CD4-positive, alpha-beta T cell (primary cell): ENCODE results near the gene SLC16A12. TPM values are rescaled to one million over a fixed set of nuclear protein-coding genes. Genes with fewer than 3 reads are reported as not detected.

Experiments
- ATAC-seq: fragments of 200-7000 bp; cut with Tn5 transposase; one replicate; pipeline ENCODE4 v1.10.0; 2022; ENCODE audit warnings: mild to moderate bottlenecking; ENCODE audit not compliant: poor library complexity
- CTCF ChIA-PET: fragments of 350-600 bp; sonication (Branson Sonifier 250); formaldehyde crosslinking; loops from one replicate; lab custom pipeline; 2021; ENCODE audit warnings: antibody characterized with exemption, inconsistent platforms; lab: Charles Lee
- POLR2A ChIA-PET: fragments of 350-600 bp; sonication (Branson Sonifier 250); formaldehyde crosslinking; loops from one replicate; lab custom pipeline; 2021; ENCODE audit warnings: antibody characterized with exemption, inconsistent platforms; lab: Charles Lee
- DNase-seq, 14 experiments: peaks; one replicate each; pipeline ENCODE4 v3.0.0-alpha.2; 2013 to 2020; ENCODE audit warnings: mixed read lengths in 2 of 14
- H3K27ac ChIP-seq, 2 donors: one replicate each; pipeline versions ENCODE4 v1.5.1 to v1.7.0; 2013; ENCODE audit warnings: low read length in 2 of 2, low read depth in 1 of 2, mild to moderate bottlenecking in 1 of 2
- H3K27me3 ChIP-seq, 2 experiments: 1 replicate in 1 of 2; 2 replicates in 1 of 2; pipeline versions ENCODE4 v1.6.1 to v1.7.0; 2013; ENCODE audit warnings: low read length in 2 of 2, control low read depth in 1 of 2, mild to moderate bottlenecking in 1 of 2, moderate library complexity in 1 of 2; ENCODE audit not compliant: insufficient read depth in 2 of 2, control insufficient read depth in 1 of 2
- H3K36me3 ChIP-seq: one replicate; pipeline ENCODE4 v1.6.1; 2013; ENCODE audit warnings: low read length, control low read depth; ENCODE audit not compliant: insufficient read depth
- H3K4me1 ChIP-seq: one replicate; pipeline ENCODE4 v1.6.1; 2013; ENCODE audit warnings: low read length, control low read depth; ENCODE audit not compliant: insufficient read depth
- H3K4me3 ChIP-seq: one replicate; pipeline ENCODE4 v1.5.1; 2013; ENCODE audit warnings: mild to moderate bottlenecking, low read length, moderate library complexity
- H3K9me3 ChIP-seq, 2 experiments: 1 replicate in 1 of 2; 2 replicates in 1 of 2; pipeline versions ENCODE4 v1.6.1 to v1.7.0; 2013; ENCODE audit warnings: low read length in 2 of 2, mild to moderate bottlenecking in 2 of 2, control low read depth in 1 of 2, moderate library complexity in 1 of 2; ENCODE audit not compliant: control insufficient read depth in 1 of 2, insufficient read depth in 1 of 2
- H3K27ac Mint-ChIP-seq: one replicate; pipeline ENCODE4 v1.8.0; 2020; ENCODE audit warnings: mixed read lengths
- H3K27me3 Mint-ChIP-seq: one replicate; pipeline ENCODE4 v1.8.0; 2021; ENCODE audit warnings: mixed read lengths
- H3K36me3 Mint-ChIP-seq: one replicate; pipeline ENCODE4 v1.8.0; 2021; ENCODE audit warnings: low read depth, mixed read lengths
- H3K4me1 Mint-ChIP-seq: one replicate; pipeline ENCODE4 v1.8.0; 2021; ENCODE audit warnings: low read depth, mixed read lengths
- H3K4me3 Mint-ChIP-seq: one replicate; pipeline ENCODE4 v1.8.0; 2020; ENCODE audit warnings: mild to moderate bottlenecking, mixed read lengths
- H3K9me3 Mint-ChIP-seq: one replicate; pipeline ENCODE4 v1.8.0; 2020; ENCODE audit warnings: mixed read lengths
- intact Hi-C, 2 experiments: fragments of 100-400 bp; cut with DNase I in 1 of 2; cut with micrococcal nuclease in 1 of 2; formaldehyde crosslinking; loops; one replicate each; pipeline versions ENCODE4 v1.15.1 to v1.9.0; 2023 to 2025; cut with DNase I, micrococcal nuclease
- total RNA-seq, 174 experiments: library from RNA in 2 of 174; stranded (reverse) in 2 of 174; gene quantifications; one replicate each; pipeline ENCODE4 v1.2.3 and lab custom pipeline; 2021 to 2026
- TF ChIP-seq, protein P1 (sequence below): fragments of 200-600 bp; IDR thresholded peaks from one replicate; pipeline ENCODE4 v1.8.0; 2022; ENCODE audit warnings: antibody characterized with exemption, mild to moderate bottlenecking

Gene SLC16A12
- total RNA-seq, 2 experiments from 2014 or later: not detected

DNA sequence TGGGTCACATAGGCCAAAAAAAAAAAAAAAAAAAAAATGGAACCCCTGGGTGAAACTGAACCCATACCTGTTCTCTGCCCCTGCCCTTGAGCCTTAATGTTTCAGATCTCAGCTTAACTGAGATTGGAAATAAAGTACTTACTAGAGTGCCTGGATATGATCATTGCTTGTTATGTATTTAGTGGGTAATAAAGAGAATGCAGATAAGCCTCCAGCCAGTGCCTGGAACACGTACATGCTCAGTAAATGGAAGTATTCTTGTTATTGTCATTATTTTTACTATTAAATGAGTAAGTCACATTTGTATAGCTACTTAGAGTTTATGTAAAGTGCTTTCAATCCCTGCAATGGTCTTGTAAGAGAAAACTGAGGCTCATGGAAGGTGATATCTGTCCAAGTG is 14.7 kb downstream of the SLC16A12 start:
- Histone ChIP-seq H3K36me3 (no peaks in the 10 kb centered on the region), H3K9me3 (no peaks in the 10 kb centered on the region), H3K27ac (no peak overlapping the region), H3K4me3 (no peak overlapping the region), H3K4me1 (no peaks in the 10 kb centered on the region), H3K27me3 (peaks cover 0 to 7% of the 10 kb centered on the region in 2 experiments)
- CTCF ChIA-PET: no interaction called here
- DNase-seq: no peak
- intact Hi-C loops: no loop called here
- peaks cover 5% of the 10 kb centered on the region for H3K27me3 Mint-ChIP-seq
- no peak overlapping the region for H3K4me3 Mint-ChIP-seq
- H3K9me3 Mint-ChIP-seq: no peaks in the 10 kb centered on the region
- ATAC-seq: no peak
- H3K36me3 Mint-ChIP-seq: no peaks in the 10 kb centered on the region
- H3K4me1 Mint-ChIP-seq: no peaks in the 10 kb centered on the region
- POLR2A ChIA-PET: no interaction called here
- TF ChIP-seq, protein P1, sequence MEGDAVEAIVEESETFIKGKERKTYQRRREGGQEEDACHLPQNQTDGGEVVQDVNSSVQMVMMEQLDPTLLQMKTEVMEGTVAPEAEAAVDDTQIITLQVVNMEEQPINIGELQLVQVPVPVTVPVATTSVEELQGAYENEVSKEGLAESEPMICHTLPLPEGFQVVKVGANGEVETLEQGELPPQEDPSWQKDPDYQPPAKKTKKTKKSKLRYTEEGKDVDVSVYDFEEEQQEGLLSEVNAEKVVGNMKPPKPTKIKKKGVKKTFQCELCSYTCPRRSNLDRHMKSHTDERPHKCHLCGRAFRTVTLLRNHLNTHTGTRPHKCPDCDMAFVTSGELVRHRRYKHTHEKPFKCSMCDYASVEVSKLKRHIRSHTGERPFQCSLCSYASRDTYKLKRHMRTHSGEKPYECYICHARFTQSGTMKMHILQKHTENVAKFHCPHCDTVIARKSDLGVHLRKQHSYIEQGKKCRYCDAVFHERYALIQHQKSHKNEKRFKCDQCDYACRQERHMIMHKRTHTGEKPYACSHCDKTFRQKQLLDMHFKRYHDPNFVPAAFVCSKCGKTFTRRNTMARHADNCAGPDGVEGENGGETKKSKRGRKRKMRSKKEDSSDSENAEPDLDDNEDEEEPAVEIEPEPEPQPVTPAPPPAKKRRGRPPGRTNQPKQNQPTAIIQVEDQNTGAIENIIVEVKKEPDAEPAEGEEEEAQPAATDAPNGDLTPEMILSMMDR: no peak
- no peak overlapping the region for H3K27ac Mint-ChIP-seq

DNA sequence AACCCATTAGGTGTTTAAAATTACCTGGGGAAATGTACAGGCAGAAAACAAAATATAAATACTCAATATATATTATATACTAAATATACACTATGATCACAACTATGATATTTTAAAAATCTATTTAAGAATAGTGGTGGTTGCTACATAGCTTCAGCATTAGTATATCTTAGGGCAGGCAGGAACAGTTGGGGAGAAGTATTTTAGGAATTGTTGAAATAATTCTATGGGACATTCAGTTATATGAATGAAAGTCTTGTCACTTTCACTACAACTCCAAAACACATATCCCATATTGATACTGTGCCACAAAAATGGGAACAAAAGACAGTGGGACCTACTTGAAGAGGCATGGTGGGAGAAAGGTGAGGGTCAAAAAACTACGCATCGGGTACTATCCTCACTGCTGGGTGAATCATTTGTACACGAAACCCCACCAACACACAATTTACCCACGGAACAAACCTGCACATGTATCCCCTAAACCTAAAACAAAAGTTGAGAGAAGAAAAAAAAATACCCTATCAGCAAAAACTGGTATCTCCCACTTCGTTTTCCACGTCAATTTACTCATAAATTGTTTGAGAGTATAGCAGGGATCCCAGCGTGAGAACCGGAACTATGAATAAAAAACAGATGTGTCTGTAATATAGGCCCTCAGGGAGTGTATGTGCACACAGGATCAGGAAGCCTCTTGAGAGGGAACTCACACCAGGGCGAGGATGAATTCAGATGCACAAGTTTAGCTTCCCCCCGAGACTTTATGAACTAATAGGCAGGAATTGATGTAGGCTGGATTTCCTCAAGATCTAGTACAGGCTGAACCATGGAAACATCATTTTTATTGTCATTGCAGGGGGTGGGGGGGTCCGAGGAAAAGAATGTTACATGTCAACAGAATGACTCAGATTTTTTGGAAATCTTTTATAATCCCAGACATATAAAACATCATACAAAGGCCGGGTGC is 16.2 kb downstream of the SLC16A12 start:
- Mint-ChIP-seq H3K27ac (no peak overlapping the region), H3K4me1 (no peaks in the 10 kb centered on the region), H3K9me3 (no peaks in the 10 kb centered on the region), H3K4me3 (no peak overlapping the region), H3K36me3 (no peaks in the 10 kb centered on the region), H3K27me3 (peaks cover 5% of the 10 kb centered on the region)
- H3K4me3 ChIP-seq: no peak overlapping the region
- CTCF ChIA-PET: no interaction called here
- ATAC-seq (no peak), DNase-seq (no peak)
- no peaks in the 10 kb centered on the region for H3K4me1 ChIP-seq
- H3K9me3 ChIP-seq: no peaks in the 10 kb centered on the region
- peaks cover 0 to 3% of the 10 kb centered on the region in 2 experiments for H3K27me3 ChIP-seq
- intact Hi-C loops: no loop called here
- no peak overlapping the region for H3K27ac ChIP-seq
- POLR2A ChIA-PET: no interaction called here
- H3K36me3 ChIP-seq: no peaks in the 10 kb centered on the region
- TF ChIP-seq, protein P1: no peak

DNA sequence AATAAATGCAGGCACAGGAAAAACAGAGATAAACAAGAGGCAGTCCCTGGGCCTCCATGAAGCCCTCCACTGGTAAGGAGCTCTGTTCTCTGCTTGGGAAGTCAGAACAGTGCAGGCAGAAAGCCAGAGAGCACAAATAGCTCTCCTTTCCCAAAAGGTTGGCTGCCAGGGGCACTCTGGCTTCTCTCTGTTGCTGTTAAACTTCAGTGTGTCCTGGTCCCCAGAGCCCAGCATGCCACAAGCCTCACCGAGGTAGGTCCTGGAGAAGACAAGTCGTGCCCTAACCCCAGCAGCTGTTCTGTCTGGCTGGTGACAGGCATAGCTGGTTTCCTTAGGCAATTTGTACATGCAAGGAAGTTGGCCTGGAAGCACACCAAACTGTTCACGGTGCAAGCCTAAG is 17.3 kb downstream of the SLC16A12 start:
- no peaks in the 10 kb centered on the region for H3K36me3 ChIP-seq
- Mint-ChIP-seq H3K27me3 (peaks cover 5% of the 10 kb centered on the region), H3K9me3 (no peaks in the 10 kb centered on the region), H3K27ac (no peak overlapping the region), H3K4me1 (no peaks in the 10 kb centered on the region), H3K4me3 (no peak overlapping the region), H3K36me3 (no peaks in the 10 kb centered on the region)
- CTCF ChIA-PET: no interaction called here
- no peak overlapping the region for H3K27ac ChIP-seq
- no peaks in the 10 kb centered on the region for H3K4me1 ChIP-seq
- DNase-seq: no peak
- no peaks in the 10 kb centered on the region for H3K9me3 ChIP-seq
- H3K4me3 ChIP-seq: no peak overlapping the region
- ATAC-seq: no peak
- TF ChIP-seq, protein P1: no peak
- H3K27me3 ChIP-seq: no peaks in the 10 kb centered on the region
- intact Hi-C loops: no loop called here
- POLR2A ChIA-PET: no interaction called here
